ENCODE results near the gene RABIF. TPM values are rescaled to one million over a fixed set of nuclear protein-coding genes. Genes with fewer than 3 reads are reported as not detected.

RABIF gene
- polyA plus RNA-seq, 1 donor: 6.2 TPM

- no peak for DNase-seq
These were observed 17.6 kb downstream of the RABIF start for GRCh38 chr1:202871367-202871766.

GRCh38 chr1:202862679-202863560 is 26.0 kb downstream of the RABIF start:
- DNase-seq: no peak

- peak; percentile 77 for DNase-seq
These were observed 27.4 kb downstream of the RABIF start for GRCh38 chr1:202861420-202862132.

- peak; percentile 9 for DNase-seq
These were observed 28.1 kb downstream of the RABIF start for GRCh38 chr1:202860744-202861419.

- no peak for DNase-seq
These were observed 30.0 kb downstream of the RABIF start for GRCh38 chr1:202858789-202859414.

GRCh38 chr1:202858331-202858730 is 30.6 kb downstream of the RABIF start:
- DNase-seq: peak; percentile 38

GRCh38 chr1:202857136-202857610 is 31.8 kb downstream of the RABIF start:
- DNase-seq: no peak

GRCh38 chr1:202856014-202856413 is 32.9 kb downstream of the RABIF start:
- DNase-seq: no peak

GRCh38 chr1:202854787-202855186 is 34.2 kb downstream of the RABIF start:
- DNase-seq: no peak

GRCh38 chr1:202852163-202852904 is 36.6 kb downstream of the RABIF start:
- no peak for DNase-seq

- no peak for DNase-seq
These were observed 38.2 kb downstream of the RABIF start for GRCh38 chr1:202850593-202851362.

GRCh38 chr1:202848191-202848542 is 40.8 kb downstream of the RABIF start:
- DNase-seq: no peak

- DNase-seq: no peak
These were observed 44.0 kb downstream of the RABIF start for GRCh38 chr1:202844935-202845334.

- DNase-seq: no peak
These were observed 44.7 kb downstream of the RABIF start for GRCh38 chr1:202844259-202844658.

GRCh38 chr1:202843081-202843480 is 45.9 kb downstream of the RABIF start:
- DNase-seq: no peak

GRCh38 chr1:202837746-202838262 is 51.1 kb downstream of the RABIF start:
- DNase-seq: no peak

GRCh38 chr1:202836623-202837403 is 52.1 kb downstream of the RABIF start:
- no peak for DNase-seq

- no peak for DNase-seq
These were observed 53.3 kb downstream of the RABIF start for GRCh38 chr1:202835548-202836072.

GRCh38 chr1:202834771-202835547 is 54.0 kb downstream of the RABIF start:
- DNase-seq: no peak
